NCI-H748 (cell line): ENCODE measurements around the gene PSMD1.
"Not testable (repeated sequence)": the region's sequence is repeated elsewhere in the genome, so short reads cannot be mapped to it uniquely, and the experiment has no call there.

ENCODE experiments used
- DNase-seq: peaks from one replicate; lab custom pipeline; 2025; ENCODE audit not compliant: unreplicated experiment; lab: John Stamatoyannopoulos, UW

Gene PSMD1

DNA sequence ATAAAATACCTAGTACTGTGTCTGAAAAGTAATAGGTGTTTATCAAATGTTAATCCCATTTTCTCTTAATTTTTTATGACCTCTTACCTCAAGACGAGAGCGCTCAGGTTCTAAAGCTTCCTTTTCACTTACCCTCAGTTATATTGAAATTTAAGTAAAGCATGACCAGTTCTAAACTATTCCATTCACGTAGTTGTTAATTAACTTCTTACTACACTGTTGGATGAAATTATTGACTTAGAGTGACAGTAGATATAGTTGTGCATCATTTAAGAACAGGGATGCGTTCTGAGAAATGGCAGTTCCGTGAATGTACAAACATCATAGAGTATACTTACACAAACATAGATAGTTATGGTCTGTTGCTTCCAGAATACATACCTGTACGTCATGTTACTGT is 88.2 kb downstream of the PSMD1 start:
- DNase-seq = no peak

GRCh38 chr2:231146665-231147064 is 90.0 kb downstream of the PSMD1 start:
- DNase-seq = no peak

- no peak for DNase-seq
Observed at GRCh38 chr2:231152800-231153557, 96.3 kb downstream of the PSMD1 start.

- DNase-seq = no peak
Observed at GRCh38 chr2:231159306-231159705, 102.6 kb downstream of the PSMD1 start.

- no peak for DNase-seq
Observed at GRCh38 chr2:231160701-231161100, 104.0 kb downstream of the PSMD1 start.

DNA sequence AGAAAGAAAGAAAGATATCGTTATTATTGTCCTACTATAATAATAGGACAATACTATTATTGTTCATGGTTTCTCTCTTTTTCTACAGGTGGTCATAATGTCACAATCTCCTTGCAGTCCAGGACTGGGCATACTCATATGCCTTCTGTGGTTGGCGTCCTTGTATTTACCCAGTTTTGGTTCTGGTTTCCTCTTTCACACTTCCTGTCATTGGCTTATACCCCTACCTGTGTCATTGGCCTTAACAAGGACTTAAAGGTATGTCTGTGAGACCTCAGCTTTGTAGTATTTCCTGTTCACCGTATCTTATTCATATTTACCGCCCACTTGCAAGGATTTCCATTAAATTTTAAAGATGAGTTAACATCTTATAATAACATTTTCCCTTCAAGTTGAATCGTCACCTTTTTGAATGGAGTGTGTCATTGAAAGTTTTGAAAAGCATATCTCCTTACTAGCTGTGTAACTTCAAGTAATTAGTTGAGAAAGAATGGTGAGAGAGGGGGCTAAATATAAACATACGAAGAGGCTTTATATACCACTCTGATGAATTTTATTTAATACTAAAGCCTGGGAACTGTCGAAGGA is 104.7 kb downstream of the PSMD1 start:
- DNase-seq = no peak

GRCh38 chr2:231161877-231162329 is 105.2 kb downstream of the PSMD1 start:
- no peak for DNase-seq

GRCh38 chr2:231163011-231163410 is 106.3 kb downstream of the PSMD1 start:
- no peak for DNase-seq

GRCh38 chr2:231163414-231164095 is 106.9 kb downstream of the PSMD1 start:
- DNase-seq = no peak

GRCh38 chr2:231167745-231168459 is 111.2 kb downstream of the PSMD1 start:
- DNase-seq = no peak

GRCh38 chr2:231168460-231169139 is 111.9 kb downstream of the PSMD1 start:
- no peak for DNase-seq

DNA sequence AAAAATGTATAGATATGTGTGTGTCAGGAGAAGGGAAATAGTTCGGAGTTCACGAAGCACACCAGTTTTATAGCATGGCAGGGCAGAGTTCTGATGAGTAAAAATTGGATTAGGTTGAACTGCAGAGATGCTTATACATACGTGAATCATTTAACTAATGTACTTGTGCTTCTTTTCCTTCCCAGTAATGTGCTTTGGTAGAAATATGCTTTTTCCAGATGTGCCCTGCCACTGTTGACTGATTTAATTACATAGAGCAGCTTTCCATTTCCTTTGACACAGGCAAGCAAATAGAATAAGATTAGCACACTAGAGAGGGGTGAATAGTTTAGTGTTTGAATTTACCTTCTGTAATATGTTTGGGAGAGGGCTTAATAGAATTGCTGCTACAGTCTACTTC is 112.8 kb downstream of the PSMD1 start:
- no peak for DNase-seq

GRCh38 chr2:231170055-231170454 is 113.4 kb downstream of the PSMD1 start:
- no peak for DNase-seq

DNA sequence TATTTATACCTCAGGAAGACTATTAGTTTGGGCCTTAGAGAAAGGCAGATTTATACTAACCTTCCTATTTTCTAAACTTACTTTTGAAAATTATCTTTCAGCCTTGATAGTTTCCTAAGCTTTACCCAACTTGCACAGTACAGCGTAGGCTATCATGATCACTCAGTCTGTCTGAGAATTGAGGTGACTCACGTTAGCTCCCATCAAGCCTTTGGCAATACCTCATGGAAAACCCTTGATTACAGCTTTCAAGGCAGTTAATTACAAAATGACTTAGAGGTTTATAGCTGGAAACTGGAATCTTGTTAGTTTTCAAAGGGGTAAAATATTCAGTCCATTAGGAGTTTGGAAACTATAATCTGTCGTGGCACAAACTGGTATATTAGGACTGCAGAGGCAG is 115.4 kb downstream of the PSMD1 start:
- DNase-seq = no peak

- no peak for DNase-seq
Observed at GRCh38 chr2:231174211-231174651, 117.6 kb downstream of the PSMD1 start.

- DNase-seq = no peak
Observed at GRCh38 chr2:231176066-231176465, 119.4 kb downstream of the PSMD1 start.

GRCh38 chr2:231177156-231178025 is 120.7 kb downstream of the PSMD1 start:
- DNase-seq = no peak

GRCh38 chr2:231178805-231179204 is 122.1 kb downstream of the PSMD1 start:
- not testable (repeated sequence) for DNase-seq

DNA sequence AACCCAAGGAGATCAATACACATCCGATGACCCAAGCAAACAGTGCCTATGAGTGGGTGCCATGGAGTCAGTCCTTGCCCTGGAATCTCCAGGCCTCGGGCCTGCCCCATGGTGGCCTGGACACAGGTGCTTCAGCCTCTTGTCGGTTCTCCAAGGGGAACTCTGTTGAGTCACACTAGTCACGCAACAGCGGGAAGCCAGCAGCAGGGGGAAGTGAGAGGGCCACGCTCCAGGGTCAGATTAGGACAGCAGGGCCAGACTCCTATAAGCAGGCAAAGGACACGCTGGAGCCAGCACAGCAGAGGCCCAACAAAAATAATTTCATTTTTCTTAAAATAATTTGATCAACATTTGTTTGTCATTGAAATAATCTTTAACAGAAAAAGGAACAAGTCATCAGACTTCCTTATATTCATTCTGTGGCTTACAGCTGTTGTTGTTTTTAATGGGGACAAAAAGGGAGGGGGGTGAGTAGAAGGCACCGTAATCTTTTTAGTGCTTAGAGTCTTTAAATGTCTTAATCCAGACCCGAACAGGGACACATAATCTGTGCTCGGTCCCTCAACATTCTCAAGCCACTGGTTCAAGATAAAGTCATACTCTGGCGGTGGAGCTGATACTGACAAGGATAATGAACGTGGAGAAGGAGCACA is 125.3 kb downstream of the PSMD1 start:
- DNase-seq = no peak
